ENCODE results near the gene PHETA2. TPM values are rescaled to one million over a fixed set of nuclear protein-coding genes. Genes with fewer than 3 reads are reported as not detected.
A peak's percentile ranks its signal among the peaks of the same experiment; 100 is the strongest.

Gene PHETA2
- total and polyA plus RNA-seq, 2 of the 8 experiments (the other 6 are each of a cell fraction or from before 2014, with no cell fraction given), result 7.4 to 7.6 TPM

GRCh38 chr22:42080287-42080686 is 6.2 kb downstream of the PHETA2 start (continued):
- TF ChIP-seq RNF2 (IDR thresholded peaks at IDR 0.05; ENCODE audit: borderline replicate concordance, low read depth, low read length, missing control alignments, poor library complexity, severe bottlenecking) (no peak), SAP30 (IDR thresholded peaks at IDR 0.05; ENCODE audit: insufficient read depth, insufficient replicate concordance, low read length) (peak; percentile 28), SIRT6 (IDR thresholded peaks at IDR 0.05; ENCODE audit: low read length) (no peak), NANOG (IDR thresholded peaks at IDR 0.05; ENCODE audit: insufficient read depth, low read depth, low read length, poor library complexity, severe bottlenecking) (no peak), TBP (IDR thresholded peaks at IDR 0.05; ENCODE audit: low read depth, low read length) (no peak), SUZ12 (IDR thresholded peaks at IDR 0.05; ENCODE audit: low read length) (no peak), RFX5 (IDR thresholded peaks at IDR 0.05; ENCODE audit: borderline replicate concordance, low read depth, low read length) (no peak)

Measured in H1 (cell line).